ENCODE results near the gene TMC1.

DNA sequence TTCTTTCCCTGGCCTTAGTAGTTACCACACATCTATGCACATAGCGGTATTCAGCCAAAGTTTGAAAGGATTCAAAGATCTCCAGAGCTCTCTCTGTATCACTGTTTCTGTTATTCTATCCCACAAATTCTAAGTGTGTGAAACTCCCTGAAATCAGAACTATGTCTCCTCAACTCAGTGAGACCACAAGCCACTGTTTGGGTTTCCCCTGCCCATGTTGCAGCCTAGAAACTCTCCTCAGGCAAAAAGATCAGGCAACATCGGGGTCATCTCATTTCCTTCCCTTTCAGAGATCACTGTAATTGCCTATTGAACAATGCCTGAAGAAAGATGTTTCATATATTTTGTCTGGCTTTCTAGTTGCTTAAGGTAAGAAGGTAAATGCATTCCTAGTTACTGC, 135.6 kb downstream of the TMC1 start:
- TF ChIP-seq, protein P1, sequence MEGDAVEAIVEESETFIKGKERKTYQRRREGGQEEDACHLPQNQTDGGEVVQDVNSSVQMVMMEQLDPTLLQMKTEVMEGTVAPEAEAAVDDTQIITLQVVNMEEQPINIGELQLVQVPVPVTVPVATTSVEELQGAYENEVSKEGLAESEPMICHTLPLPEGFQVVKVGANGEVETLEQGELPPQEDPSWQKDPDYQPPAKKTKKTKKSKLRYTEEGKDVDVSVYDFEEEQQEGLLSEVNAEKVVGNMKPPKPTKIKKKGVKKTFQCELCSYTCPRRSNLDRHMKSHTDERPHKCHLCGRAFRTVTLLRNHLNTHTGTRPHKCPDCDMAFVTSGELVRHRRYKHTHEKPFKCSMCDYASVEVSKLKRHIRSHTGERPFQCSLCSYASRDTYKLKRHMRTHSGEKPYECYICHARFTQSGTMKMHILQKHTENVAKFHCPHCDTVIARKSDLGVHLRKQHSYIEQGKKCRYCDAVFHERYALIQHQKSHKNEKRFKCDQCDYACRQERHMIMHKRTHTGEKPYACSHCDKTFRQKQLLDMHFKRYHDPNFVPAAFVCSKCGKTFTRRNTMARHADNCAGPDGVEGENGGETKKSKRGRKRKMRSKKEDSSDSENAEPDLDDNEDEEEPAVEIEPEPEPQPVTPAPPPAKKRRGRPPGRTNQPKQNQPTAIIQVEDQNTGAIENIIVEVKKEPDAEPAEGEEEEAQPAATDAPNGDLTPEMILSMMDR (IDR thresholded peaks at IDR 0.05; ENCODE audit: control extremely low read depth in 1 of 3, insufficient read depth in 1 of 3, low read depth in 1 of 3, low read length in 3 of 3) = no peak
- TF ChIP-seq, protein P2, sequence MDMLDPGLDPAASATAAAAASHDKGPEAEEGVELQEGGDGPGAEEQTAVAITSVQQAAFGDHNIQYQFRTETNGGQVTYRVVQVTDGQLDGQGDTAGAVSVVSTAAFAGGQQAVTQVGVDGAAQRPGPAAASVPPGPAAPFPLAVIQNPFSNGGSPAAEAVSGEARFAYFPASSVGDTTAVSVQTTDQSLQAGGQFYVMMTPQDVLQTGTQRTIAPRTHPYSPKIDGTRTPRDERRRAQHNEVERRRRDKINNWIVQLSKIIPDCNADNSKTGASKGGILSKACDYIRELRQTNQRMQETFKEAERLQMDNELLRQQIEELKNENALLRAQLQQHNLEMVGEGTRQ (IDR thresholded peaks at IDR 0.05; ENCODE audit: low read length) = no peak
- TF ChIP-seq TEAD4 (IDR thresholded peaks at IDR 0.05; ENCODE audit: low read depth, low read length) = no peak
- TF ChIP-seq EZH2 (IDR thresholded peaks at IDR 0.05; ENCODE audit: low read depth, low read length, severe bottlenecking) = no peak
- no peak for TF ChIP-seq RAD21 (IDR thresholded peaks at IDR 0.05 in 1 of 2, conservative IDR thresholded peaks at IDR 0.05 in 1 of 2; ENCODE audit: low read depth in 2 of 2, low read length in 2 of 2)
- no peak for TF ChIP-seq JUND (IDR thresholded peaks at IDR 0.05; ENCODE audit: low read length)
- no peak for TF ChIP-seq HDAC2 (IDR thresholded peaks at IDR 0.05; ENCODE audit: borderline replicate concordance in 1 of 2, low read depth in 2 of 2, low read length in 2 of 2)
- TF ChIP-seq, protein P3, sequence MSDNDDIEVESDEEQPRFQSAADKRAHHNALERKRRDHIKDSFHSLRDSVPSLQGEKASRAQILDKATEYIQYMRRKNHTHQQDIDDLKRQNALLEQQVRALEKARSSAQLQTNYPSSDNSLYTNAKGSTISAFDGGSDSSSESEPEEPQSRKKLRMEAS (IDR thresholded peaks at IDR 0.05) = no peak
- no peak for TF ChIP-seq POLR2AphosphoS5 (IDR thresholded peaks at IDR 0.05; ENCODE audit: low read depth, low read length)

All from H1 (cell line).